NB4 (cell line): ENCODE measurements around the gene RCAN2.

ENCODE experiments used
- DNase-seq: peaks from one replicate; pipeline ENCODE4 v3.0.0; 2010; ENCODE audit warnings: low read depth
- H3K4me3 ChIP-seq: one replicate; pipeline ENCODE4 v1.5.1; 2011; ENCODE audit warnings: mild to moderate bottlenecking, low read depth, low read length, moderate library complexity
- MYC ChIP-seq: IDR thresholded peaks from 2 replicates; pipeline ENCODE4 v1.6.1; 2011; ENCODE audit warnings: low read depth, low read length
- POLR2A ChIP-seq: IDR thresholded peaks from 2 replicates; pipeline ENCODE4 v1.6.1; 2011; ENCODE audit warnings: mild to moderate bottlenecking; ENCODE audit not compliant: insufficient read length; ENCODE audit errors: extremely low read depth
- TF ChIP-seq, protein P1 (sequence below): IDR thresholded peaks from 2 replicates; pipeline ENCODE4 v1.6.1; 2011; ENCODE audit warnings: low read depth, low read length
- TF ChIP-seq, protein P2 (sequence below): IDR thresholded peaks from one replicate; pipeline ENCODE4 v1.5.1; 2012; ENCODE audit warnings: low read depth, low read length

Gene RCAN2

DNA sequence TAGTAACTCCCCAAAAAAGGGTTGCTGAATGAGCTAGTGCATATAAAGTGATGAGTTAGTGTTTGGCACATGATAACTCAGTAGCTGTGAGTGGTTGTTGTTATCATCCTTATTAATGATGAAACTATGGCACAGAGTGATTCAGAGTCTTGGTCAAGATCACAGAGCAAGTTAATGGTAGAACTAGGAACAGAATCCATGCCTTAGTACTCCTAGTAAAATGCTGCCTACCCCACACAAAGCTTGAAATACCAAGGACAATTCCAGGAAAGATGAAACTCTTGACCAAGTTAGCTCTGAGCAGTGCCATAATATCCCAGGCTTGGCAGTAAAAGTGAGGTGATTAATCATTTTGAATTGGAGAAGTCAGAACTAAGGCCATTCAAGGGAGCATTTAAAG is 211.4 kb downstream of the RCAN2 start:
- TF ChIP-seq, protein P1, sequence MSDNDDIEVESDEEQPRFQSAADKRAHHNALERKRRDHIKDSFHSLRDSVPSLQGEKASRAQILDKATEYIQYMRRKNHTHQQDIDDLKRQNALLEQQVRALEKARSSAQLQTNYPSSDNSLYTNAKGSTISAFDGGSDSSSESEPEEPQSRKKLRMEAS = no peak
- TF ChIP-seq MYC (no peak), POLR2A (no peak)
- TF ChIP-seq, protein P2, sequence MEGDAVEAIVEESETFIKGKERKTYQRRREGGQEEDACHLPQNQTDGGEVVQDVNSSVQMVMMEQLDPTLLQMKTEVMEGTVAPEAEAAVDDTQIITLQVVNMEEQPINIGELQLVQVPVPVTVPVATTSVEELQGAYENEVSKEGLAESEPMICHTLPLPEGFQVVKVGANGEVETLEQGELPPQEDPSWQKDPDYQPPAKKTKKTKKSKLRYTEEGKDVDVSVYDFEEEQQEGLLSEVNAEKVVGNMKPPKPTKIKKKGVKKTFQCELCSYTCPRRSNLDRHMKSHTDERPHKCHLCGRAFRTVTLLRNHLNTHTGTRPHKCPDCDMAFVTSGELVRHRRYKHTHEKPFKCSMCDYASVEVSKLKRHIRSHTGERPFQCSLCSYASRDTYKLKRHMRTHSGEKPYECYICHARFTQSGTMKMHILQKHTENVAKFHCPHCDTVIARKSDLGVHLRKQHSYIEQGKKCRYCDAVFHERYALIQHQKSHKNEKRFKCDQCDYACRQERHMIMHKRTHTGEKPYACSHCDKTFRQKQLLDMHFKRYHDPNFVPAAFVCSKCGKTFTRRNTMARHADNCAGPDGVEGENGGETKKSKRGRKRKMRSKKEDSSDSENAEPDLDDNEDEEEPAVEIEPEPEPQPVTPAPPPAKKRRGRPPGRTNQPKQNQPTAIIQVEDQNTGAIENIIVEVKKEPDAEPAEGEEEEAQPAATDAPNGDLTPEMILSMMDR = no peak
- no peak overlapping the region for H3K4me3 ChIP-seq
- DNase-seq = no peak

DNA sequence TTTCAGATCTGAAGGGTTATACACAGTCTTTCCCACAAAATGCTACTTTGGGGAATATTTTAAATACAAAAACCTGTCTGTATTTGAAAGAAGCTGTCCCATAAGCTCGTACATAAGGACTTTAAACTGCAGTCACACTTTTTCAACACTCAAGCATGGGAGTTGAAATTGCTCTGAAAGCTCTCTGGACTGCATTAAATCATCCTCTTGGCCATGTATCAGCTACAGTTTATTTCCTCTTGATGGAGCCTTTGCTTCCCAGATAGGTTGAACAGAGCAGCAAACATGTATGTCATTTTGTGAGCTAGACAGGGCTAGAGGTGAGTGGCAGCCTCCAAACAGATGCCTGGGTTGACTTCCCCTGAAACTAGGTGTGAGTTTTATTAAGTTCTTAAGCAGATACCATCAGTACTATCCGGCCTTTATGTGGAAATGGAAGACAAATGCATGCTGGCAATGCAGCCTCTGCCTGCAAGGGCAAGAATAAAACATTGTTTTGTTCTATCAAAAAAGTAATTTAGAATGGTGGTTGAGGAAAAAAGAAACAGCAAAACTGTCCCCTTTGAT is 214.6 kb downstream of the RCAN2 start:
- no peak for DNase-seq
- no peak overlapping the region for H3K4me3 ChIP-seq

DNA sequence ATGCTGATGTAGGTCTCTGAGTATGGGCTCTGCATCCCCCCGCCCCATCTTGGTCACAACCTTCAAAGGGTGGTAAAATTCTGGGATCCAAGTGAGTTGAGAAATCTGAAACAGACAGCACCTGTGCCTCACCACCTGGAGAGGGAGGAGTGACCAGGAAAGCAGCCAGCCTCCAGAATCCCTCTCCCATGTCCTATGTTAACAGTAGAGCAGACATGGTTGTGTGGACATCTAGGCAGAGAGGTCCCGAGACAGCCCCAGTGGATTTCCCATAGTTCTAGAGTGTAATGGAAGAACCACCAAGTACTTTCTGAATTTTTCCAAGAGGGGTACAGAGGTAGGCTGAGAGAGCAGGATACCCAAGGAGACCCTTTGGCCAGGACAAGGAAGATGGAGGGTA is 216.7 kb downstream of the RCAN2 start:
- H3K4me3 ChIP-seq = no peak overlapping the region
- TF ChIP-seq MYC = no peak
- DNase-seq = no peak

More for the DNA sequence above, 214.6 kb downstream of the RCAN2 start:
- TF ChIP-seq, protein P2 = no peak
- TF ChIP-seq, protein P1 = no peak
- TF ChIP-seq POLR2A (no peak), MYC (no peak)

DNA sequence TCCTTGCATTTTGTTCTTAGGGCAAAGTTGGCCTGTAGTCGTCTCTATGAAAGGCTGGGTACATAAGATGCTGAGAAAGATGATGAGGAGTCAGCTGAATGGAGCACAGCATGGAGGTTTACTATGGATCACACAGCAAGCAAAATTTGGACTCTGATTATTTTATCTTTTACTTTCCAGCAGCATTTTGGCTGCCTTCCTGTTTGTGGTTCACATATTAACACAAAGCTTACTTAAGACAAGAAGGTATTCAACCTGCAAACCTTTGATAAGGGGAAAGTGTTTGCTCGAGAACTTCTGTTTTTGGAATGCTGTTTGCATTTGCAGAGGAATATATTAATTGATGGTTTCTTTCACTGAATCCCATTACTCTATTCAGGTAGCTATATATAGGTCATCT is 217.3 kb downstream of the RCAN2 start:
- no peak overlapping the region for H3K4me3 ChIP-seq
- TF ChIP-seq, protein P1 = no peak
- no peak for TF ChIP-seq POLR2A
- TF ChIP-seq MYC = no peak
- TF ChIP-seq, protein P2 = no peak
- DNase-seq = no peak

DNA sequence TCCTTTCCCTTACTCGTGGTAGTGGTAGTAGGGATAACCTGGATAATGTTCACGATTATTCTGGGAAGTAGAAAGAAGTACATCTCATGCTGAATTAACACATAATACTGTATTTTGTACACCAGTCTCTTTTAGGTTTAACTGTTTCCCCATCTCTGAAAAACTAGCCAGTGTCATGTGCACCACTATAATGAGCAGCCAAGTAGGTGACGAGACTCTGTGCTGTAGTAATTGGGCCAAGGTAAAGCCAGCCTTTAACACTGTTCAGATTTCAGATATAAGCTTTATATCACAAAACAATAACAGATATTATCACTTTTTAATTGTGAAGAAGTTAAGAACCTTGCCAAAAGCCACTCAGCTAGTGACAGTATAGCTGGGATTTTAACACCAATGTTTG is 219.5 kb downstream of the RCAN2 start:
- no peak overlapping the region for H3K4me3 ChIP-seq
- DNase-seq = no peak
- TF ChIP-seq, protein P2 = no peak
- no peak for TF ChIP-seq MYC
- TF ChIP-seq, protein P1 = no peak
- TF ChIP-seq POLR2A = no peak

DNA sequence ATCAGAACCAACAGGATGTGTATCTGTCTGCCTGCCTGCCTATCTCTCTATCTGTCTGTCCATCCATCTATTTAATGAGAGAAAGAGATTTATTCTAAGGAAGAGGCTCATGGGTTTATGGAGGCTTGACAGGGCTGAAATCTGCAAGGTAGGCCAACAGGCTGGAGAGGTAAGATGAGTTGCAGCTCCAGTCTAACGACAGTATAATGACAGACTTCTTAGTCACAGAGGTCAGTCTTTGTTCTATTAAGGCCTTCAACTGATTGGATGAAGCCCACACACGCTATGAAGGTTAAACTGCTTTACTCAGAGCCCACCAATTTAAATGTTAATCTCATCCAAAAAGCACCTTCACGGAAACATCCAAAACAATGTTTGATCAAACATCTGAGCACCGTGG is 220.1 kb downstream of the RCAN2 start:
- TF ChIP-seq POLR2A (no peak), MYC (no peak)
- TF ChIP-seq, protein P1 = no peak
- TF ChIP-seq, protein P2 = no peak
- no peak for DNase-seq
- no peak overlapping the region for H3K4me3 ChIP-seq
